SK-N-SH treated with all-trans-retinoic acid at 6 μM for 48 hours (cell line): ENCODE measurements around the gene CBFB.

Experiments used
- CREB5 ChIP-seq: fragments of 250-450 bp; sonication (Bioruptor Pico); IDR thresholded peaks from 2 replicates; pipeline ENCODE4 v1.5.1; 2020; ENCODE audit warnings: low read depth, mild to moderate bottlenecking, moderate library complexity
- GLIS3 ChIP-seq: fragments of 250-450 bp; sonication (Bioruptor Pico); IDR thresholded peaks from 2 replicates; pipeline ENCODE4 v1.5.0; 2020; ENCODE audit warnings: mild to moderate bottlenecking, moderate library complexity
- PPARA ChIP-seq: fragments of 250-450 bp; sonication (Bioruptor Pico); IDR thresholded peaks from 2 replicates; pipeline ENCODE4 v1.5.0; 2020; ENCODE audit warnings: mild to moderate bottlenecking, borderline replicate concordance
- ZFP3 ChIP-seq: fragments of 250-450 bp; sonication (Bioruptor Pico); IDR thresholded peaks from 2 replicates; pipeline ENCODE4 v1.5.0; 2020; ENCODE audit warnings: mild to moderate bottlenecking, moderate library complexity

GRCh38 chr16:67023689-67024088, 5.3 kb upstream of the CBFB start:
- TF ChIP-seq ZFP3 = no peak
- TF ChIP-seq CREB5 (CRISPR knock-in tag) = no peak
- TF ChIP-seq PPARA (CRISPR knock-in tag) = no peak
- TF ChIP-seq GLIS3 (CRISPR knock-in tag) = no peak
